GM19372 (cell line): ENCODE measurements around the gene KCNH1.

ENCODE experiments used
- ATAC-seq: cut with Tn5 transposase; IDR thresholded peaks from one replicate; pipeline ENCODE4 v1.9.1; 2021; ENCODE audit warnings: mild to moderate bottlenecking, low read depth, moderate library complexity; ENCODE audit not compliant: unreplicated experiment

The KCNH1 gene

DNA sequence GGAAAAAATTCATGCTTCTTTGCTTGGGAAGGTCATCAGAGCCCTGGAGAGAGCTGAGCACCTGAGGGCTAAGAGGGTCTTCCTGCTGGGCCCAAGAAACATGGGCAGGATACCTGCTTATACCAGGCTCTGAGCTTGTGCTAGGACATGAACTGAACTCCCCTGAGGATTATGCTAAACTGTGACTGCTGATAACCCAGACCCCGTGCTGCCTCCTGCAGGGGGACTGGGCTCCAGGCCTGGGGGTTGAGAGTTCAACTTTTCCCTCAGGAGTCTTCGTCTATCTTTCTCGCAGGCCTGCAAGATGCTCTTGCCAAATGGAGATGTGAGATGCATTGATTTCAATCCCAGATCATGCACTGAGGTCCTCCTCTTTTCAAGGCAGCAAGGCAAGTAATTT, 436.8 kb downstream of the KCNH1 start:
- no peak for ATAC-seq

DNA sequence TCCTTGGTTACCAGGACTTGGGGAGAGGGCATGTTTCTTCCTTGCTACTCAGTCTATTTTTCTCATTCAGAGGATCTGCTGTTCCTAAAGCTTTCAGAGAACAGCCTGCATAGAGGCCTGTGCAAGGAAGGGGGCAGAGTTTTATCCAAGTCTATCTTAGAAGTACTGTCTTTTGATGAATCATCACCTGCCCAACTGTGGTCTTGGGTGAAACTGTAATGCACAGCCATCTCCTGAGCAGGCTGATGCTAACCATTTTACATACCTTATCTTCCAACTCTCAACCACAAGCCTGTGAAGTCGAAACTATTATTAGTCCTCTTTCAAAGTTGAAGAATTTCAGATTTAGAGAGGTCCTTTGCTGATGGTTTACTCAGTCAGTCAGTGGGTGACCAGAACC, 437.2 kb downstream of the KCNH1 start:
- ATAC-seq = peak; percentile 88

DNA sequence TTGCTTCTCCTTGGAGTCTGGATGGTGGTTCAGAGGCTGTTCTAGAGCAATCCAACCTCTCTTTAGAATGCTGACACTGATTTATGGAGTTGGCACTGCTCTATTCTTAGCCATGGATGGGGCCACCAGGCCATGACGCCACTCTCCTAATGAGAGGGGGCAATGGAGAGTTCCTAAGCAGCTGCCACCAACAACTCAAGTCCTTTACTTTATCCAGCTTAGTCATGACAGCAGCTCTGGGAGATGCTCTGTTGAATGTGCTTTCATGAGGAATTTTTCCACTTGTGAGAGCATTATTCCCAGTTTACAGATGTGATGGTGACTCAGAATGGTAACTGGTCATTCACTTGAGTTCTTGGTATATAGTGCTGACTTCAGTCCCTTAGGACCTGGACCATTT, 438.9 kb downstream of the KCNH1 start:
- ATAC-seq = no peak

DNA sequence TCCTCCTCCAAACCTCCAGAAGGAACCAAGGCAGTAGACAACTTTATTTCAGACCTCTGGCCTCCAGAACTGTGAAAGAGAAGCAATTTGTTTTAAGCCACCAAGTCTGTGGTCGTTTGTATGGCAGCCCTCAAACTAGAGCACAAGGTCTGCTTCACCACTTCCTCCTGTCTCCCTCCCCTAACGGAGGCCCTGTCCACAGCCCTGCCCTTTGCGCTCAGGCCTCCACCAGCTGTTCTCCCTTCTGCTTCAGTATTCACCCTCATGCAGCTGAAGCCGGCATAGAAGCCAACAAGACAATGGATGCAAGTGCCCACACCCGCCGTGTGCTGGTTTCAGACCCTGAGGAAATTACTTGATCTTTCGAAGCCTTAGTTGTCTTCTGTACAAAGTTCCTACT, 441.2 kb downstream of the KCNH1 start:
- ATAC-seq = peak; percentile 47

DNA sequence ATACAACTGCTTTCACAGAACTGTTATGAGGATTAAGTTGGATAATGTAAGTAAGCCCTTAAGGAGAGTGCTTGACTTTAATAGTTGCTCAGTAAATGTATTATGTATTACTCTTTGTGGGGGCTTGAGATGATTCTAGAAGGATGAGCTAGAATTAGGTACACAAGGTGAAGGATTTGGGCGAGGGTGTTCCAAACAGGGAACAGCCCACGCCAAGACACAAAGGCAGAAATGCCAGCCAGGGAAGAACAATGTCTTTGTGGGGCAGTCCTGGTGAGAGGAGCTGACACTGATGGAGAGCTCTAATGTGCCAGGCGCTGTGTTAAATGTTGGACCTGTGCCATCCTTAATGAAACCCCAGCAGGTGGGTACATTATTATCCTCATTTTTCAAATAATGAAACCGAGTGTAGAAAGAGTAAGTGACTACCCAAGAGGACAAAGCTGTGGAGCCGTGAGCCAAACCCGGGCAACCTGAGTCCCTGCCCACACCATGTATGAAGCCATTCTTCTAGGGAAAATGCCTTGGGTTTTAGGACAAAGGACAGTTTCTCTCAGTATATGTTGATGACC, 442.8 kb downstream of the KCNH1 start:
- ATAC-seq = no peak

DNA sequence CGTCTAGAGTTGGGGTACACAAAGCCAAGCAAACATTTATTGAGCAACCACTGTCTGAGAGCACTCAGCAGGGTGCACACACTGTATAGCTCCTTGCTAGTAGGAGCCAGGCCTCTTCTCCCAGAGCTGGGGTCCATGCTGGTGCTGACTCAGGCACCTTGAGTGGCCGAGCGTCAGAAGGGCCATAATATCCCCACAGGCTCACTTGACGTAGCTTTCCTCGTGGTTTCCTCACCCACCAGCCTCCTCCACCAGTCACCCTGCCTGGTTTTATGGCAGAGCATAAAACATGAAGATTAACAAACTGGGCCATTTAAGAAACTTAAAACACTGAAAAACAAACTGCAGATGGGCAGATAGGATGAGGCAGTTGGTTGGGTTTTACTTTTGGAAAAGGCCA, 443.7 kb downstream of the KCNH1 start:
- ATAC-seq = no peak

DNA sequence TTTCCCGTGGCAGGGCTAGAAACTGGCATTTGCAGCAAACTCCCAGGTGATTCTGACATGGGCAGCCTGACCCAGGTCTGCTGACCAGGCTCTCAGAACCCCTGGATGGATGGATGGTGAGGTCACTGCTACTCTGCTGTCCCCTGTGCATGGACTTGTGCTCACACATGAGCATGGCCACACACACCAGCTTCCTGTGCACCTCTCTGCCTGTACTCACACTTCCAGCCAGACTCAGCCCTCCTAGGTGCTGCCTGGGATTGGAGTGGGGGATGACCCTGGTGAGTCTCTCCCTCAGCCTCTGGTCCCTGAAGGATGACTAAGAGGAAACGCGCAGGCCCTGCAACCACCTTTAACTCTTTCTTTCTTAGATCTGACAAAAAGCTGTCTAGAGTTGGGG, 444.1 kb downstream of the KCNH1 start:
- ATAC-seq = no peak

DNA sequence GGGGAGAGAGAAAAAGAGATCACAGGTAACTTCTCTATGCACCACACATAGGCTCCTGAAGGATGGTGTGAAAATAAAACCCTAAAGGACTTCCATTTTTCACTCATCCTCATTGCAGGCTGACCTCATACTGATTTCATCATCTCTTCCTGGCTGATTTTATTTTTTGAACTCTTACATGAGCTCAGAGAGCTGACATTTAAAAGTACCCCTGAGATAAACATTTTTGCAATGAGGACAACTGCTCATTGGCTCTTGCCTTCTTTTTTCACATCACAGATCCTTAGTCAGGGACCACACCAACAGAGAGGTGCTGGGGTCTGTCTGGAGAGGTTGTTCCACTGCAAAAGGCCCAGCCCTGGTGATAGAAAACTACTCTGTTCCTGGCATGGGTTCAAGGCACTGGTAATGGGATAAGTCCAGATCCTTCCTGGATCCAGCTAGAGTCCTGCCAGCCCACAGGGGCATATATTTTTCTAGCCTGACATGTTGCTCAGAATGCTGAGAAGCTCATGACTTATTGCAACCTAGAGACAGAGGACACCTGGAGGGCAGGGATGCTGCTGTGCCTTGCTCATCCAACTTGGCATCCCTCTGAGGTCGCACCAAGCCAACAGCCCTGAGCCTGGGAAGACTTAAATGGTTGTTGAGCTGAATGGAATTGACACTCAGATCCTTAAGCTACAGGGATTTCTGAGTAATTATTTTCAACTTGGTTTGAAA, 445.3 kb downstream of the KCNH1 start:
- no peak for ATAC-seq

DNA sequence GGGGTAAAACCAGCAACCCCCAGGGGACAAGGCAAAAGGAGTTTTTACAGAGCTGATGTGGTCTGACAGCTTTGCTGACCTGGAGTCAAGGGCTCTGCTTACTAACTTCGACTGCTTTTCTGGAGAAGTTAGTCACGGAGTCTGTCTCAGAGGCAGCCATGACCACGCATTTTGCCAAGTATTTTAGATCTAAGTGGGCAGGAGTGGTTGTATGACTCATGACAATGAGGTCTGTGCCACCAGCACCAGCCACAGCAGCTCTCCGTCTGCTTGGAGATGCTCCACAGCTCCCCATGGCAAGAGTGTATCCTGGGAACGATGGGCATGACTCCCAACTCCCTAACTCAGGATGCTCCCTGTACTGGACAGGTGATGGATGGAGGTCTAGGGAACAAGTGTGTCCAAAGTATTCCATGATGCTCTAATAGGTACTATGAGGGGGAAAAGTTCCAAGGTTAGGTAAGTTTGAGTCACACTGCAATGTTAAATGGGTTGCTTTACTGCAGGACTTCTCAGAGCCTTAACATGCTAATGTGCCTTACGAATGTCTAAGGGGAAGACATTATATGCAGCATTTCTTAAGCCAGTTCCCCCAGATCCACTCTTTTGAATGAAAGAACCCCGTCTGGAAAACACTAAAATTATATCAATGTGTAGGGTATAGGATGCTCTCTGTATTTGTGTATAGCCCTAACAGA, 446.2 kb downstream of the KCNH1 start:
- ATAC-seq = no peak

DNA sequence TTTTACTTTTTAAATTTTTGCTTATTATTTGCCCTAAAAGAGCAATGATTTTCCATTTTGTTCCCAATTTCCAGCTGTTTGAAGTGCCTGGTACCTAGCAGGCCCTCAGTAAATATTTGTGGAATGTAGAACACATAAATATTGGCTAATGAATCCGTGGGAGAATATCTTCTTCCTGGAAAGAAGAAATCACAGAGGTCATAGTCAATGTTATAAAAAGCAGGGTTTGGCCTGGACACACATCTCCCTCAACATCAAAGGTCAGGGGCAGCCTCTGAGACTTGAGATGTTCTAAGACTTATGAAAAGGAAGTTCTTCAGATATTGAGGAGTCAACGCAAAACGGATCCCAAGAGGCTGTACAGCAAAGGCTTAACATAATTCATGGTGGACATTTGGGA, 447.1 kb downstream of the KCNH1 start:
- no peak for ATAC-seq

DNA sequence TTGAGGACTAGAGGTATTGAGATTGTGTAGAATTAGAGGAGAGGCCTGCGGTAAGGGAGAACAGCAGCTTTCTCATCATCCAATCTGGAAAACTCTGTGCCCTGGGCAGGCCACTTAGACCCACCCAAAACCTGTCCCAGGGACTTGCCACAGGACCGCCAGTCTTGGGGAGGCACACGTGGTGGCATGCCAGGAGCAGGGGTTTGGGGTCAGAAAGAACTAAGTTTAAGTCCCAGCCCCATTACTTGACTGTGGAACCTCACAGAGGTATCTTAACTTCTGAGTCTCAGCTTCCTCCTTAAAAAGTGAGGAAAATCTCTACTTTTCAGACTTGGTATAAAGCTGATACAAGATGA, 448.7 kb downstream of the KCNH1 start:
- no peak for ATAC-seq

DNA sequence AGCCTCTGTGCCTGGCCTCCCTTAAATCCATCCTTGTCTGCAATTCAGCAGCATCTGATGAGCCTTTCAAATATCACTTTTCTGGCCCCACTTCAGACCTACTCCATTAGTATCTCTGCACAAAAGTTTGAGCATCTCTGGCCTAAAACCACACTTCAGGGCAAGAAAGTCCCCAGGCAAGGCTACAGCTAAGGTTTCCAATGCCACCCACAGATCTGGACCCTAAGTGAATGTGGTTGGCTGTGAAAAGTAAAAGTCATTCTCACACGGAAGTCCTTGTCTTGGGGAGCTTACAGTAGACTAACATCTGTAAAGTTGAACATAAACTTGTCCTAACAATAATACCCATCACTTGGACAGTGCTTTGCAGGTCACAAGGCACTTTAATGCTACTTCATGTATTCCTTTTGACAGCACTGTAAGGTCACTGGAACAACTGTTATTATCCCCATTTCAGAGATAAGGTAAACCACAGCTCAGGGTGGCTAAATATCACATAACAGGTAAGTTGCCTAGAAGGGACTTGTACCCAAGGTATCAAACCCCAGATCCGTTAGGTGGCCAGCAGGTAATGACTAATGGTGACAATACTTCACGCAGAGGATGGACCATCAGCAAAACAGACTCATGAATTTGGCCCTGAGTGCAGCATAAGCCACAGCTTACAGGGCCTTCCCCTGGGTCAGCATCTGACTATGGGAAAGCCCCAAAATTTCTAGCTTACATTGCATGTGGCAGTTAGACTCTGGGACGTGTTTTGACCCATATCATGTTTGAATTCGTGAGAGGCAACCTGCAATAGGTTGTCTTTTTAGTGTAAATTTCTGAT, 449.3 kb downstream of the KCNH1 start:
- peak; percentile 89 for ATAC-seq

DNA sequence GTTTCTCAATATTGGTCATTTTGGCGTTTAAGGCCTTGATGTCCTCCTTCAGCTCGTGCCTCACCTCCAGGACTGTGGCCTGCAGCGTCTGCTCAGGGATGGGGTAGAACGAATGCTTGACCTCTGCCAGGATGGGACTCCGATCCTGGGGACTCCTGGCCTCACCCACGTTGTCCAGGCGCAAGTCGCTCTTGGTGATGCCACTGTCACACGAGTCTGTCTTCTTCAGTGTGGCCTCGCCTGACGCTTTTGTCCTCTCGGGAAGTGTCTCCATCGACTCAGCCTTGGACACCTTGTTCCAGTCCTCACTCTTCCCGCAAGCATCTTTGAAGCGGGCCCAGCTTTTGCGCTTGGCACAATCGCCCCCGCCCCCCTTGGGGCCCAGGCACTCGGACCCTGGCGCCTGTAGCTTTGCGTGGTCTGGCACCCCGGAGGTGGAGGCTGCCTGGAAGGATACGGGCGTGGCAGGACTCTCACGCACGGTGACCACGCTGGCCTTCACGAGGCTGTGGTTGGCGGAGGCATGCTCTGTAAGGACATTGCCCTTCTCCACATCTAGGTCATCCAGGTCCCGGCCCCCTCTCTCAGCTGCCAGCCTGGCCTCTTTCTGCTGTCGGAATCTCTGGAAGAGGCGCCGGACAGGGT, 450.4 kb downstream of the KCNH1 start:
- ATAC-seq = no peak

DNA sequence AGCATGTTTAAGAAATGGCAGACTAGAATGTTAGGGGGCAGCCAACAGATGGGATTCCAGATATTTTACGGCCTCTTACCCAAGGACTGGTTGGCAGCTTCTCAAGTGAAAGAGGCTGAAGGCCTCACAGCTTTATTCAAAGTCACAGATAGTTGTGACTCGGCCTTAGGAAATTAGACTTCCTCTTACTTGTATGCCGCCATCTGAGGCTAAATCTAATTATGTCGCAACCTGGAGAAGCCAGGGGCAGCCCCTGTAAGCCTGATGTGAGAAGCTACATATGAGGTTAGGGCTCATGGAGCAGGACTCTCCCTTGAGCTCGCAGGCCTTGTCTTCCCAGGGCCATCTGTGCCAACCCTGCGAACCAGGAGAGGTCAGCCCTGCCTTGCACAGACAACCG, 452.8 kb downstream of the KCNH1 start:
- no peak for ATAC-seq

DNA sequence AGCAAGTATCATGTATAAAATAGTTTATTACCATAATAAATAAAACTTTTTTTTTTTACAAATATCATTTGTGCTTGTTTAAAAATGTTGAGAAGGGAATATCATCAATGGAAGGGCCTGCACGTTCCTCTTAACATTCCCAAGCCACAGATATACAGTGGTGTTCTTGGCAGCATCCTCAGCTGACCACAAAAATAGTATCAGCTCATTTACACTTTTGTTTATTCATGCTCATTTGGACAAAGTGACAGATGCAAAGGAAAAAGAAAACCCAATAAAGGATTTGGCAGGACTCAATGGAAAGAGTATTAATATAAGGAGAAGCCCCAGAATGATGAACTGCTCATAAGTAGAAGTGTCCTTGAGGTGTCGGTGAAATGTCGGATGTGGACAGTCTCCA, 455.6 kb downstream of the KCNH1 start:
- ATAC-seq = no peak

DNA sequence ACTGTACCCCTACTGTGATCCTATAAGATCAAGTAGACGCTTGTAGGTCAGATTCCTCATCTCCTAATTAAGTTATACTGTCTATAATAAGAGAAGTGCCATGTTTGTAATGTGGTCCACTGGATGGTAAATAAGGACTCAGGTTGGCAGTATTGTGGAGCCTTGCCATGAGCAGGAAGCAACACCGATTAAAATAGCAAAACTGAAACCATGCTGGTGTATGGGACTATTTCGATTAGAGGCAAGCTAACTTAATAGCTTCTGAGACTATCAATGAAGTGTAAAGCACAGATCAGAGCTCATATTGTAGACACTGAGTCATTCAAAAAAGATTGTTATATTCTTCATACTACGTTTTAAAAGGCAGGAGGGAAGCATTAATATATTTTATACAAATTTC, 456.4 kb downstream of the KCNH1 start:
- ATAC-seq = peak; percentile 52

DNA sequence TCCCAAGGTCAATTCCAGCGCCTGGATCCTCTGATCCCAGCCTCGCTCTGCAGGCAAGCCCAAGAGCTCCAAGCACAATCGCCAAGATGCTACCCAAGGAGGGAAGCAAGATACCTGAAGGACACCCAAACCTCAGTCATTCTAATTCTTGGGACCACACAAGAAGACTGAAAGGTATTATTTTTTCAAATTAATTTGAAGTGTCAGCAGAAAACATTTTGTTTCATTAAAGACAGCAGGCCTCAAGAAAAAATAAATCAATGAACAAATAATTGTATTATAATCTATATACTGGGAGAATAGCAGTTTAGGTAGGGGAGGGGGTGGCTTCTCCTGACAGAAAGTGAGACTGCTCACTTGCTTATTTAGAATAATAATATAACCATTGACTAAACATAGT, 457.4 kb downstream of the KCNH1 start:
- no peak for ATAC-seq

DNA sequence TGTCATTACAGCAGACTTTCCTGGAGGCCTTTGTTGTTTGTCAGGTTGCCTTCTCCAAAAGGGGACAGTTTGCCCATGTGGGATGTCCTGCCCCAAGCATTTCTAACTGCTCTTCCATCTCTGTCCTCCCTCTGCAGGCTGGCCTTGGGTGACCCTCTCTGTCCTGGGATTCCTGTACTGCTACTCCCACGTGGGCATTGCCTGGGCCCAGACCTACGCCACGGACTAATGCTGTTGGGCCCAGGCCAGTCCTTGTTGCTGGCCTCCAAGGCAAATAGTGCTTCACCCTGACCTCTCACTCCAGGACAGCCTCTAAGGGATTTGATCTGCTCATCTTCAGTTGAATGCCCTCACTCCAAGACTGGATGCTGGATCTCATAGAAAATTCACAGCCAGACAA, 459.8 kb downstream of the KCNH1 start:
- no peak for ATAC-seq

DNA sequence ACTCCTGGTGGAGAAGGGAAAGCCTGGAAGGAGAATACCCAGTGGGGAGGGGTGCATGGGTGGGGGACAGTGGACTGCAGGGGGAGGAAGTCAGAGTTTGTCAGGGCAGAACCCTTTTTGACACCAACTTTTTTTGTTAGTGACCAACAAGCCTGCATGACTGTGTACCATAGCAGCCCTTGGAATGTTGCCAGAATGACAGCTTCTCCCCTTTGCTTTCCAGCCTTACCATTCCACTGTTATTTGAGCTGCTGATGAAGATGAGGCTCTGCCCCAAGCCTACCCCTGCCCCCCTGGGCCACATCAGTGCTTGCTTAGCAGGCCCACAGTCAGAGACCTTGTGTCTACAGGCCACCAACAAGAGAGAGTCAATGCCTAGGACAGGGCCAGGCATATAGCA, 464.0 kb downstream of the KCNH1 start:
- ATAC-seq = no peak

DNA sequence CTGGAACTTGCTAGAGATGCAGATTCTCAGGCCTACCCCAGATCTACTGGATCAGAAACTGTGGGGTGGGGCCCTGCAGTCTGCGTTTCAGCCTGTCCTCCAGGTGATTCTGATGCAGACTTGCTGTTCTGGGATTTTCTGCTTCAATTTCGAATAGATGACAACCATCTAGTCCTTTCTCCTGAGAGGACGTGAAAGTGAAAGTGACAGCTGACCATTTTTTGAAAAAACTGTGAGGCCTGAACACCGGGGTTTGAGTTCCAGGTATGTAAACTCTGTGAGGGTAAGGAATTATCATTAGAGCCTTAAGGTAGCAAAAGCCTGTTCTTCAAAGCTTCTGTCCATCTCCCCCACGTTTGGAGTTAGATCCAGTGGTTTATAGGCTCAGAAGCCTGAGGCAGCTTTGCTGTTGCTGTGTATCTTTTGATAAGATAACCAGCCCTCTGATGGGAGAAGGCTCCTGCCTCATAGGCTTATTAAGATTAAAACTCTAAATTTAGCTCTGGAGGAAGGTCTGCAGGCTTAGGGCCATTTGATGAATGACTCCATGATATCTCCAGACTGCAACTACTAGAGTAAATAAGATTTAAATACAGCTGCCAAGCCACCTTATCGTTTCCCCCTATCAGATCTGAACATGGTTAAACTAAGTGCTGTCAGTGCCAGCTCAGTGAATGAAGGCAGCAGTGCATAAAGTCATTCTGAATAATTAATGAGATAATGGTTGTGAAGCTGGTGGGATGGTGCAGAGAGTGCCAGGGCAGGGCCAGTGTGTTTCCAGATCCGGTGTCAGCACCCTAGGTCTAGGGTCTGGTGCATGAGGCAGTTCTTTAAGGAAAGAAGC, 470.0 kb downstream of the KCNH1 start:
- ATAC-seq = no peak
